Astrocyte (in vitro differentiated cells and primary cell): ENCODE results near the gene TDP1.

ENCODE experiments used
- CTCF ChIP-seq: IDR thresholded peaks from 2 replicates; pipeline ENCODE4 v1.5.1; 2011; ENCODE audit warnings: low read depth, mild to moderate bottlenecking, inconsistent platforms, low read length, moderate library complexity; ENCODE audit not compliant: insufficient read depth
- EZH2 ChIP-seq: IDR thresholded peaks from 2 replicates; pipeline ENCODE4 v1.6.1; 2012; ENCODE audit warnings: mild to moderate bottlenecking, low read length, inconsistent platforms; ENCODE audit not compliant: insufficient read depth

- TF ChIP-seq CTCF (no peak), EZH2 (no peak)
Observed at GRCh38 chr14:89977668-89978067, 21.9 kb downstream of the TDP1 start.
